CD4-positive, alpha-beta T cell treated with Interleukin-6 for 4 hours (primary cell): ENCODE results near the gene WDR49.

Experiments used
- DNase-seq: peaks from one replicate; pipeline ENCODE4 v3.0.0-alpha.2; 2020; ENCODE audit warnings: mixed read lengths

WDR49 gene

DNA sequence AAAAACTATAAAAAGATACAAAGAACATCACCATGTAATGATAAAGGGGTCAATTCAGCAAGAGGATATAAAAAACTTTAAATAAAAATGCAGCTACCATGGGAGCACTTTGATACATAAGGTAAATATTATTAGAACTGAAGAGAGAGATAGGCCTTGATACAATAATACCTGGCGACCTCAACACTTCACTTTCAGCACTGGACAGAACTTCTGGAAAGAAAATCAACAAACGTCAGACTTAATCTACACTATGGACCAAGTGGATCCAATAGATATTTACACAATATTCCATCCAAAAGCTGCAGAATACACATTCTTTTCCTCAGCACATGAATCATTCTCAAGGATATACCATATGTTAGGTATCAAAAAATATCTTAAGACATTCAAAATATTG, 42.0 kb downstream of the WDR49 start:
- DNase-seq, result no peak

DNA sequence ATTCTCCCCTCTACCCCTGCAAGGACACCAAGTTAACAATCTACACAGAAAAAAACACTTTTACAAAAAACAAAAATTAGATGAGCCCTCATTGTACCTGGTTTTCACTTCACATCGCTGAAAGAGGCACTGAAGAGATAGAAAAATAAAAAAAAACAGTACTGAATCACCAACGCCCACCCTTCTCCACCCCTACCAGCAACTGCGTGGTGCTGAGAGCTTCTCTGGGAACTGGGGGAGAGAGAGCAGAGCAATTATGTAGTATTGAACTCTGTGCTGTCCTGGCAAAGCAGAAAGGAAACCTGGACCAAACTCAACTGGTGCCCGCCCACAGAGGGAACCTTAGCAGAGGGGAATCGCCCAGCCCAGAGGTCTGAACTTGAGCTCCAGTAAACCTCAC, 44.6 kb downstream of the WDR49 start:
- DNase-seq, result no peak

DNA sequence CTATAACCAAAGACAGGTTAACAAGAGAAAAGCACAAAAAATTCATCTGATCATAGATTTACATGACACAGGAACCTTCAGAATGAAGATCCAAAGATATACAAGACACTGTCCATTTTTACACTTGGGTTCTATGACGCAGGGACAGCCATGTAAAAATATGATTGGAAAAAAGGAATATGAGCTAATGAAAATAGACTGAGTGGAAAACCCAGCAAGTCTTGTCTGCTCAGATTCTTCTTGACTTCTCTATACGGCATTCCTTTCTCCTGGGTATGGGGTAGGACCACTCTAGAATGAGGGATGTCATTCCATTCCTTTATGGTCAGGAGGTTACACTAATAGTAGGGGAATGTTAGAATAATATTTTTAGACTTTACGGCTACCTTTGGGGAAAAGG, 46.9 kb downstream of the WDR49 start:
- DNase-seq, result no peak

DNA sequence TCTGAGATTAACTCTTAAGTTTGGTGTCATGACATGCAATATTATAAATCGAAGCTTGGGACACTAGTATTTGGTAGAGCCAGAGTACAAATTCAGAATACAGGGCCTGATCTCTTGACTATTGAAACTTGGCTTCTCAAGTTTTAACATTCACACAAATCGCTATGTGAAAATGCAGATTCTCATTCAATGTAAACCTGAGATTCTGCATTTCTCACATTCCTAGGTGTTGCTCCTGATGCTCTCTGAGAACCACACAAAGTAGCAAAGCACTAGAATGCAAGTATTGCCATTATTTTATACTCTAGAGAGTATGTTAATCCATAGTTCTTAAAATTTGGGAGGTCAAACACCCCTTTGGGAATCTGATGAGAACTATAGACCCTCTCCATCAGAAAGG, 47.9 kb downstream of the WDR49 start:
- DNase-seq, result no peak

DNA sequence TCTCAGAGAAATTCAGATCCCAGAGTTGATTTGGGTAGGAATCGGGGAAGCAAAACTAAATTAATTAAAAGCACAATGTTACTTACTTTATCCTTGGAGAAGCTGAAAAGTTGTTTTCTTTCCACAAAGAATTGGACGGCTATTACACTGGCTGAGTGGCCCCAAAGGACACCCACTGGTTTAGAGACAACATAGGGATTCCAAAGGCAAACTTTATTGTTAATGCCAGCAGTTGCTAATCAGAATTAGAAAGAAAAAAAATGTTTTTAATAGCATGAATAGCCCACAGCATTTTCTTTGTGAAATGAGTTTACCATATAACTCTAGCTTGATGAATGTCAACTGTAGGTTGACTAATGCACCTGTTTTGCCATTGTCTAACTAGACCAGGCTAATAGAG, 51.7 kb downstream of the WDR49 start:
- DNase-seq, result no peak

DNA sequence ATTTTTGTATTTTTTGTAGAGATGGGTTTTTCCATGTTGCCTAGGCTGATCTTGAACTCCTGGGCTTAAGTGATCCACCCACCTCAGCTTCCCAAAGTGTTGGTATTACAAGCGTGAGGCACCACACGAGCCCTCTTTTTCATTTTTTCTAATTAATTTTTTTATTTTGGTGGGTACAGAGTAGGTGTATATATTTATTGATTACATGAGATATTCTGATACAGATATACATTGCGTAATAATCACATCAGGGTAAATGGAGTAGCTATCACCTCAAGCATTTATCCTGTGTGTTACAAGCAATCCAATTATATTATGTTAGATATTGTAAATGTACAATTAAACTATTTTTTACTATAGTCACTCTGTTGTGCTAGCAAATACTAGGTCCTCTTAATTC, 66.1 kb downstream of the WDR49 start:
- DNase-seq, result no peak

DNA sequence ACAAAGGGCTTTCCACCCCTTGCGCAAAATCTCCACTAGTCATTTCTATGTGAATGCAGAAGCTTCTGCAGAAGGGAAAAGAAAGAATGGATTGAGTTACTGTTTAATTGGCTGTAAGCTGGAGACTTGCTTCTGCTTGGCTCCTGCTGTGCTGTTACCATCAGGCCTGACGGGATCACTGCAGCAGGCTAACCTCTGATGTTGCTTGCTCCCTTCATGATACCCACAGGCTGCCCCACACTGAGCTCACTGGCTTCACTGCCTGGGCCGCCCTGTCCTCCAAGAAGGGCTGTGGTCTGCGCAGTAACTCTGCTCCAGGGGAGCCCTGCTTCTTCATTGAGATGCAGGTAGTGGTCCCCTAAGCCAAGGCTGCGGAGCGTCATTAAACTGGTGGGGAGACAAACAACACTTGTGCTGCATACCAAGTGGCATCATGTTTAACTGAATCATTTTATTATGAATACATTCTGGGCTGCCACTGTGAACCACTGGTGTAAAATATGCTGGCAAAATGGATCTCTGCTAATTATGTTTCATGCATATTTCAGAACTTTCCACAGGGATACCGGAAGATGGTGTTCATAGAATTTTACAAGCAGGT, 78.6 kb downstream of the WDR49 start:
- no peak for DNase-seq

DNA sequence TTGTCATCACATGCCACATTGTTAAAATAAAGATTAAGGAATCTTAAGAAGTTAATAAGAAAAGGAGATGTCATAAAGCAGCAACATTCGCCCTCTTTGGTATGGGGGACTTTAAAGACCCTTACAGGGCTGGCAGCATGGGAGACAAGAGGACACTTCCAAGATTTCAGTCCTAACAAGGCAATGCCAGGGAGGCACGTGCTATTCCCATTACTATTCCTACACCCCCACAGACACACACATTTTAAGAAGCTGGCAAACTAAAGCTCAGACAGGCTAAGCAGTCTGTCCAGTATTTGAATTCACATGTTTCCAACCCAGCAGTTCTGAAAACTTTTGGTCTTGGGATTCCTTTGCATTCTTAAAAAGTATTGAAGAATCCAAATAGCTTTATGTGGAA, 80.8 kb downstream of the WDR49 start:
- DNase-seq, result no peak

DNA sequence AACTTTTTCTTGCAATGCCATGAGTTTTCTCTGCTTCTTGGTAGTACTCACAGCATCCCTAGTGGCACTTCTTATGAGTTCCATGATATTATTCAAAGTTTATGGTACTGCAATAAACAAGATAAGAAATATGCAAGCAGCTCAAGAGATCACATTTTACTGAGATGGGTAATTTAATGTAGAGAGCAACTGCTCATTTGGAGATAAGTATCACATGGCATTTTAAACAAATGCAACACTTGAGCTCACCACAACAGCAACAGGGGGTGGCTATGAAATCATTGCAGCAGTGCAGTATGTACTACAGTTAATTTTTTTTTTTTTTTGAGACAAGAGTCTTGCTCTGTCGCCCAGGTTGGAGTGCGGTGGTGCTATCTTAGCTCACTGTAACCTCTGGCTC, 85.1 kb downstream of the WDR49 start:
- no peak for DNase-seq

DNA sequence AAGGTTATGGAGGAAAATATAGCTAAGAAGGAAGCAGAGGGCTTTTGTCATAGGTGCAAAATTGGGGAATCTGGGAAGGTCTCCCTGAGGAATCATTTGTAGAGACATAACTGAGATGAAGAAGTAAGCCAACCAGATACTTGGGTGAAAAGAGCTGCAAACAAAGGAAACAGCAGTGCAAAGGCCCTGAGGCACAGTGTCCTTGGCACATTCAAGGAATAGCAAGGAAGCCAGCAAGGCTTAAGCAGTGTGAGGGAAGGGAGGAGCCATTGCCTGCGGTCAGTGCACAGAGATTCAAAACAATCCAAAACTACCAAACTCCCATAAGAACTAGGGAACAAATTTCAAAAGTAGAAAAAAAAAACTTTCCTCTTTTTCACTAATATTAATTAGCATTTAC, 88.3 kb downstream of the WDR49 start:
- no peak for DNase-seq

DNA sequence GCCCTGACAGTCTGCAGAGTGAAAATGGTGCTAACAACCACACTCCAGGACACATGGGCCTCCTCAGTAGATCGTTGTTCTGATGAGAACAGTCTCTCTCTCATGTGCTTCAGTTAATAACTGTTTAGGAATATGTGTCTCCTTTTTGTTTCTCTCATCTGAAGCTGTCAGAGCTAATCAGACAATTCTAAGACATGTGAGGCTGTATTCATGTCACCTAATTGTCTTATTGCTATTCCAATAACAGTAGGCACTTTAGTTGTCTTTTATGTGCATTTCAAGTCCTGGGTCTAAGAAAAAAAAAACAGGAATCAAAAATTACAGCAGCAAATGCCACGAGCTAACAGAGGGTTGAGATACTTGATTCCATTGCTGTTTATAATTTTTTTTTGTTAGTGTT, 89.1 kb downstream of the WDR49 start:
- DNase-seq, result no peak

DNA sequence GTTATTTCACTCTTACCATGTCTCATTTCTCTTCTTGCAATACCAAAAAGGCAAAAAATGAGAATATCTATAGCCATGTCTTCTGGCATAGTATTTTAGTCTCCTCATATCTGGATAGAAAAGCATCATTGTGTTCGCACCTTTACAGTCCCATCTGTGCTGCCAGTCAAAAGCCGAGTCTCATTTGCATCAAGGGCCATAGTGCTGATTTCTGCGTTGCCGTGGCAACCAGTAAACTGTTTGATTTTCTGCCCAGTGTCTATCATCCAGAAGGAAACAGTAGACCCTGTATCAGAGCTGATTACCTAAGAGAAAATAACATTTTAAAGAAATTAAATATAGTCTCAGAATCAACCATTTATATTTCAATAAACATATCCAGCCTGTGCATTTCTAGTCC, 93.8 kb downstream of the WDR49 start:
- DNase-seq, result no peak

DNA sequence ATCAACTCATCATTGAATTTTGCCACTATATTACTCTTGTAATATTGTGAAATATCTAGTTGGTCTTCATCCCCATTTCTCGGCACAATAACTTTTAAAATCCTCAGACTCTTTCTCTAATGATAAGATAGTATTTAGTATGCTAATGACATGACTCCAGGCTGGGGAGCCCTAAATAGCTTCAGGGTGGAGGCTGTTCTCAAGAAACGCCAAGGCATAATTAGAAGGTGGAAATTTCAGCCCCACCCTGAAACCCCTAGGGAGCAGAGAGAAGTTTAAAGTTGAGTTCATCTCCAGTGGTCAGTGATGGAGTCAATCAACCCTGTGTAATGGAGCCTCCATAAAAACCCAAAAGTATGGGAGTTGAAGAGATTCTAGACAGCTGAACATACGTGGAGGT, 98.8 kb downstream of the WDR49 start:
- no peak for DNase-seq

DNA sequence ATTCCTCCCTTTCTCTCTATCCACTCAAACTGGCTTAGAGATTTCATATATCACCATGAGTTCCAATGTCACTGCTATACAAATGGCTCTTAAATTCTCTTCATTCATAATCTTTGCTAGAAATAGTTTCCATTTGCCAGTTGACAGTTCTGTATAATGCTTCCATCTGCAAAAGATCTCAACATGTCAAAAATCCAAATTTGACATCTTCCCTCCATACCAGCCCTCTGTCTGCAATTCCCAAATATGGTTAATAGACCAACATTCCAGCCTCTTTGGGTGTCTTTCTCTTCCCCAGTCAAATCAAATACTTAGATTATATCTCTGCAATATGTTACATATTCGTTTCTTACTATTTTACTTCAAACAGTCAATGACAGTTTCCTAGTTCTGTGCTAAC, 115.7 kb downstream of the WDR49 start:
- no peak for DNase-seq

DNA sequence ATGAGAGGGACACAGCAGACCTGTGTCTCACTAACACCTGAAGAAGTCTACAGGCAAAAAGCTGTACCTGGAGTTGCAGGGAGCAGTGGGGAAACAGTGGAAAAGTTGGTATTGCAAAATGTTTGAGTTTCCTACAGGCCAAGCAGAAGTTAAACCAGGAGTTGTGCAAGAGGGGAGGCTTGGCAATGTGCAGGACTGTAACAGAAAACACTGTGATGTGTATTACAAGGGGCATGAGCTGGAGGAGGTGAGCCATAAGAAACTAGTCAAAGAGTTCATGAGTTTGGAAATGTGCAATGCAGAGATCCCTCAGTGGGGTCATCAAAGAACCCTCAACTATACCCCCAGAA, 132.8 kb downstream of the WDR49 start:
- no peak for DNase-seq

DNA sequence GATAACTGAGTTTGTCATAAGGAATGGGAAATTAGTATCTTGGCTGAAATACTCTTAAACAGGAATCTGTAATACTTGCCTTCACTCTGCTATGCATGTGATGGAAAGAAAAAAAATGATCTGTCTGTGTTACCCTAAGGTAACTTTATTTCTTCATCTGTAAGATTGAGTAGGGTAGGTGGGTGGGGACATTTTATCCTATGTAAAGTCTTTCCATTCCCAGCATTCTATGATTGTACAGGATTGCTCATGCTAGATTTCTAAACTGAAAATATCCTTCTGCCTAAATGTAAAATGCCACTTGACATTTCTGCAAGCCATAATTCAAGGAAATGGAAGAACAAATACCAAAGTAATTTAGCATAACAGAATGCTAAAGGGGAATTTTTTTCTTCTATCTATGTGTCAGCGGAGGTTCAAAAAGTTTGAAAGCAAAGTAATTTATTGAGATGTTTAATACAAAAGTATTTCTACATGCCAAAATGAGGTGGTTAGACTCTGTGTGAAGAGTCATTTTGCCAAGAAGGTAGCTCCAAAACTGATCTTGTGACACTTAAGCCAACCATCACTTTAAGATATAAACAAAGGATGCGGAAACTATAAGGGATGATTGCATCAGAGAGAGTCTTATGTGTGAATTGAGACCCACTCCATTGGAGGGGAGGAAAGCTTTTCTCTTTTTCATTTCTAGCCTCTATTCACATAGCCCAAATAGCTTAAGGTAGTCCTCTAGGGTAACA, 133.3 kb downstream of the WDR49 start:
- no peak for DNase-seq

DNA sequence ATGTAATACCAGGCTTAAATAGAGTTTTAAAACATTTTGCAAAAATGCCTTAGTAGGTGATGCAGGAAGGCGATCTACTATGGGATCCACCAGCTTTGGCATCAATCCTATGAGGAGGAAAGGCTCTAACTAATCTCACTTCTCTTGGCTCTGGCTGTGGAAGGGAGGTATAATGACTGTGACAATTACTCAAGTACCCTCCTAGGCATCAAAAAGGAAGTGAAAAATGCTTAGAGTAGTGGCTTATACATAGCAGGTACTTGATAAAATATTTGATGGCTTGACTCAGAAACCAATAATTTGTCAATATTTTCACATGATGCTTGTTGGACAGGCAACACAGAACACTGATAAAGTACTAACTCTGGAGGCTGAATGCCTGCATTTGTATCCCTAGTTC, 145.8 kb downstream of the WDR49 start:
- no peak for DNase-seq

DNA sequence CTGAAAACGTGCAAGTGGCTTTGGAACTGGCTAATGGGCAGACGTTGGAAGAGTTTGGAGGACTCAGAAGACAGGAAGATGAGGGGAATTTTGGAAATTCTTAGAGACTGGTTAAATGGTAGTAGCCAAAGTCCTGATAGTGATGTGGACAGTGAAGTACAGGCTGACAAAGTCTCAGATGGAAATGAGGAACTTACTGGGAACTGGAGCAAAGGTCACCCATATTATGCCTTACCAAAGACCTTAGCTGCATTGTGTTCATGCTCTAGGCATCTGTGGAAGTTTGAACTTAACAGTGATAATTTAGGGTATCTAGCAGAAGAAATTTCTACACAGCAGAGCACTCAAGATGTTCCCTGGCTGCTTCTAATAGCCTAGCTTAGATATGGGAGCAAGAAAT, 151.3 kb downstream of the WDR49 start:
- no peak for DNase-seq

DNA sequence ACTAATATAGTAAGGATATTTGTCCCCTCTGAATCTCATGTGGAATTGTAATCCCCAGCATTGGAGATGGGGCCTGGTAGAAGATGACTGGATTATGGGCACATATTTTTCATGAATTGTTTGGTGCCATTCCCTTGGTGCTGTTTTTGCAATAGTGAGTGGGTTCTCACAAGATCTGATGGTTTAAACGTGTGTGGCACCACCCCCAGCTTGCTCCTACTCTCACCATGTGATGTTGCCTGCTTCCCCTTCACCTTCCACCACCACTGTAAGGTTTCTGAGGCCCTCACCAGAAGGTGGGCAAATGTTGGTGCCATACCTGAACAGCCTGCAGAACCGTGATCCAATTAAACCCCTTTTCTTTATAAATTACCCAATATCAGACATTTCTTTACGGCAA, 151.8 kb downstream of the WDR49 start:
- no peak for DNase-seq

DNA sequence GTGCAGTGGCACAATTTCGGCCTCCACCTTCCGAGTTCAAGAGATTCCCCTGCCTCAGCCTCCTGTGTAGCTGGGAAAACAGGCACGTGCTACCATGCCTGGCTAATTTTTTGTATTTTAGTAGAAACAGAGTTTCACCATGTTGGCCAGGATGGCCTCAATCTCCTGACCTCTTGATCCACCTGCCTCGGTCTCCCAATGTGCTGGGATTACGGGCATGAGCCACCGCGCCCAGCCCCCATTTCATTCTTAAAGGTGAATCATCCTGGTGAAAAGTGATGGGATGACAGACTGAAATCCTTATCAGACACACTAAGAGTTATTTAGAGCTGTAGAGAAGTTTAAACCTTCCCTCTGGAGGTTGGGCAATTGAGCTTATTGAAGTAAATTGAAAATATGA, 155.8 kb downstream of the WDR49 start:
- no peak for DNase-seq

DNA sequence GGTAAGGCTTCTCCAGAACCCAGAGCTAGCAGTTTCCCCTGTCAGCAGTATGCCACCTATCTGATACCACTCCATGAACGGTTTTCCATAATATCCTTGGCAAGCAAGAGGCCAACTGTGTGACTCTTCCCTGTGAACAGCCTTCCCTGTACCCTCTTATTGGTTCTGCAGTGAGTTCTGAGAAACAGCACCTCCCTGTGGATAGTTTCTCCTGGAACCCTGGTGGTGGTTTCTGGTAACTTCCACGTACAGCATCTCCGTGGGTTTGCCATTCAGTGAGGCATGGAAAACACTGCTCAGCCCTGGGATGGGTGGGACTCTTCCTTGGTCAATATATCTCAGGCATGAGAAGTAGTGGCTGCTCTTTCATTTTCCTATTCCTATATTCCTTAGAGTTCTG, 160.5 kb downstream of the WDR49 start:
- DNase-seq, result no peak

DNA sequence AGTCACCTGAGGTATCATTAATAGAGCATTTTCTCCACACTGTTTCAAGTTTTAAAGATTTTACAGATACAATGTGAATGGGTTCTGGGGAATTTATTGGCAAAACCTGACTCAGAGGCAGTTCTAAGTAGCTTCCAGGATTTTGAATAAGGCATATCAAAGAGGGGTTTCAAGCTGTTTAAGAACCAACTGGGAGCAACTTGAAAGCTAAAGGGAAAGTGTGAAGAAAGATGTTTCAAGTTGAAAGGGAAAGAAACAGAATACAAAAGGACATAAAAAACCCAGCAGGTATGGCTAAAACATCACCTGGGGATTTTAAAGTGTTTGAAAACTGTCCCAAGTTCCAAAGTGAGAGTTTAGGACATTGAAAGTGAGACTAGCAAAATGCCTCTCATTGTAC, 162.1 kb downstream of the WDR49 start:
- DNase-seq, result no peak

DNA sequence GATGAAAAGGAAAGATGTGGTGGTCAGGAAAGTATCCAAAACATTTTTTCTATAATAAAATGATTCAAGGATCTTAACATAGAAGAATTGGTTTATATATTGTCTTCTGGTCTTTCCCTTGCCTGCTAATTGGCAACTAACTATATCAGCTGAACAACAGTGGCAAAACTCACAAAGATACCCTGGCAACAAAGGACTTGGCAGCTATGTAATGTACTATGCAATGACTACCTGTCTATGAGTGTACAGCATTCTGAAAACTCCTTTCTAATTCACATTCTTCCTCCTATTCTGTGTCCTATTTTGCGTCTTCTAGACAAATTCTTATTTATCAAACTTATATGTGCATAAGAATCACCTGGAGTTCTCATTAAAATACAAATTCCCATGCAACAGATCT, 164.2 kb downstream of the WDR49 start:
- no peak for DNase-seq

DNA sequence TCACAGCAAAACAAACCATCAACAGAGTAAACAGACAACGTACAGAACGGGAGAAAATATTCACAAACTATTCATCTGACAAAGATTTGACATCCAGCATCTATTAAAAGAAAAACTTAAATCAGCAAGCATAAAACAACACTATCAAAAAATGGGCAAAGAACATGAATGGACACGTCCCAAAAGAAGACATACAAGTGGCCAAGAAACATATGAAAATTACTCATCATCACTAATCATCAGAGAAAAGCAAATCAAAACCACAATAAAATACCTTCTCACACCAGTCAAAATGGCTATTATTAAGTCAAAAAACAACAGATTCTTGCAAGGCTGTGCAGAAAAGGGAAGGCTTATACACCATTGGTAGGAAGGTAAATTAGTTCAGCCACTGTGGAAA, 166.2 kb downstream of the WDR49 start:
- no peak for DNase-seq

DNA sequence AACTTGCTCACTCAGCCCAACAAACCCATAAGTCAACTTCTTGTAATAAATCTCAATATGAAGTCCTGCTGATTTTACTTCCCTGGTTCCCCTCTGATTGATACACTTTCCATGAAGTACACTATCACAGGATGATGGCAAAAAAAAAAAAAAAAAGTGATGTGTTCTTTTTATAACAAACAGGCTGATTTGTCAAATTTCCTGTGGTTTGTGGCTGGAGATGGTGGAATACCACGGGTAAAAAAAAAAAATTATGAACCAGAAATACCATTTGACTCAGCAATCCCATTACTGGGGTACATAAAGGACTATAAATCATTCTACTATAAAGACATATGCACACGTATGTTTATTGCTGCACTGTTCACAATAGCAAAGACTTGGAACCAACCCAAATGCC, 169.2 kb downstream of the WDR49 start:
- DNase-seq, result no peak
